ENCODE results near the gene SYTL3. TPM values are rescaled to one million over a fixed set of nuclear protein-coding genes. Genes with fewer than 3 reads are reported as not detected.

Gene SYTL3
- total and polyA plus RNA-seq, 2 donors (not counting 1 experiment from before 2014, with no cell fraction given): 1.1 to 5.4 TPM

- Mint-ChIP-seq H3K9me3 (ENCODE audit: insufficient read depth) (no peaks in the 10 kb centered on the region), H3K4me3 (peak overlapping the region; percentile 73), H3K27ac (peak overlapping the region; percentile 79), H3K4me1 (peaks cover 93% of the 10 kb centered on the region), H3K27me3 (no peaks in the 10 kb centered on the region)
- Histone ChIP-seq H3K4me3 (ENCODE audit: control extremely low read depth in 1 of 5, extremely low read depth in 1 of 5, insufficient read depth in 1 of 5, low read depth in 2 of 5, low read length in 4 of 5) (peak overlapping the region; percentile 21 to 63 (median 40)), H3K27me3 (replicated peaks in 1 of 4; ENCODE audit: control extremely low read depth in 1 of 4, control insufficient read depth in 3 of 4, insufficient read depth in 4 of 4, low read length in 3 of 4) (no peaks in the 10 kb centered on the region), H3K9me3 (ENCODE audit: control extremely low read depth in 1 of 3, control insufficient read depth in 2 of 3, insufficient read depth in 1 of 3, low read length in 2 of 3) (no peaks in the 10 kb centered on the region), H2AFZ (ENCODE audit: insufficient read depth, low read depth, low read length, poor library complexity, severe bottlenecking) (no peak overlapping the region), H4K20me1 (ENCODE audit: control insufficient read depth, insufficient read depth, low read length, poor library complexity, severe bottlenecking) (peaks cover 56% of the 10 kb centered on the region), H3K9ac (ENCODE audit: low read length) (peak overlapping the region; percentile 62), H3K4me2 (replicated peaks; ENCODE audit: low read depth, low read length, poor library complexity, severe bottlenecking) (peak overlapping the region; percentile 77), H3K27ac (ENCODE audit: low read length in 2 of 2) (peak overlapping the region; percentile 80 to 88), H3K36me3 (replicated peaks in 1 of 2; ENCODE audit: control extremely low read depth in 1 of 2, control insufficient read depth in 1 of 2, extremely low read depth in 1 of 2, insufficient read depth in 2 of 2, low read length in 1 of 2) (peaks cover 4 to 34% of the 10 kb centered on the region in 2 experiments), H3K4me1 (ENCODE audit: control insufficient read depth in 2 of 2, insufficient read depth in 2 of 2, low read length in 2 of 2) (peaks cover 95% of the 10 kb centered on the region in 2 donors), H3K79me2 (ENCODE audit: control insufficient read depth, insufficient read depth, low read length) (peaks cover 96% of the 10 kb centered on the region)
- CTCF ChIA-PET: interaction anchor here (0.7 to 1.4 kb wide), 9 partner anchors 10 to 331 kb away, joined by 3 to 5 read pairs (median 4); no protein-coding TSS in a partner anchor
- no peak for ATAC-seq (ENCODE audit: low read depth)
- no peak for DNase-seq
- TF ChIP-seq EZH2 (IDR thresholded peaks at IDR 0.05; ENCODE audit: borderline replicate concordance, insufficient read depth, low read depth, low read length, poor library complexity, severe bottlenecking) (no peak), CTCF (IDR thresholded peaks at IDR 0.05) (no peak)
- intact Hi-C loops (cut with micrococcal nuclease): loop anchor here (10.0 kb wide), 1 partner anchor 301 kb away; no protein-coding TSS in a partner anchor
- POLR2A ChIA-PET: interaction anchor here (0.6 to 1.4 kb wide), 5 partner anchors 8 to 135 kb away, joined by 3 to 9 read pairs (median 3); no protein-coding TSS in a partner anchor
These were observed 154.4 kb downstream of the SYTL3 start for GRCh38 chr6:158804207-158804606.

- peak overlapping the region; percentile 85 for H3K4me3 Mint-ChIP-seq
- H3K27me3 ChIP-seq (replicated peaks in 1 of 4; ENCODE audit: control extremely low read depth in 1 of 4, control insufficient read depth in 3 of 4, insufficient read depth in 4 of 4, low read length in 3 of 4): no peaks in the 10 kb centered on the region
- peak overlapping the region; percentile 41 to 96 for H3K27ac ChIP-seq (ENCODE audit: low read length in 2 of 2)
- ATAC-seq (ENCODE audit: low read depth) (no peak), DNase-seq (no peak)
- H3K9me3 ChIP-seq (ENCODE audit: control extremely low read depth in 1 of 3, control insufficient read depth in 2 of 3, insufficient read depth in 1 of 3, low read length in 2 of 3): no peaks in the 10 kb centered on the region
- no peaks in the 10 kb centered on the region for H3K27me3 Mint-ChIP-seq
- peaks cover 95% of the 10 kb centered on the region in 2 donors for H3K4me1 ChIP-seq (ENCODE audit: control insufficient read depth in 2 of 2, insufficient read depth in 2 of 2, low read length in 2 of 2)
- 92% methylated on average over 2 of the region's 5 CpGs for WGBS (ENCODE audit: insufficient coverage)
- H3K9me3 Mint-ChIP-seq (ENCODE audit: insufficient read depth): no peaks in the 10 kb centered on the region
- peak overlapping the region; percentile 48 for H3K27ac Mint-ChIP-seq
- H3K4me1 Mint-ChIP-seq: peaks cover 94% of the 10 kb centered on the region
- no peak overlapping the region for H2AFZ ChIP-seq (ENCODE audit: insufficient read depth, low read depth, low read length, poor library complexity, severe bottlenecking)
- TF ChIP-seq CTCF (IDR thresholded peaks at IDR 0.05): no peak
- TF ChIP-seq EZH2 (IDR thresholded peaks at IDR 0.05; ENCODE audit: borderline replicate concordance, insufficient read depth, low read depth, low read length, poor library complexity, severe bottlenecking): no peak
- intact Hi-C loops (cut with micrococcal nuclease): loop anchor here (5.0 to 10.0 kb wide), 3 partner anchors 34 to 299 kb away; no protein-coding TSS in a partner anchor
- no peak overlapping the region for H3K9ac ChIP-seq (ENCODE audit: low read length)
- ChIA-PET POLR2A (interaction anchor here (0.7 to 1.4 kb wide), 3 partner anchors 9 to 179 kb away, joined by 3 to 15 read pairs (median 13); no protein-coding TSS in a partner anchor), CTCF (interaction anchor here (0.6 to 1.1 kb wide), 5 partner anchors 12 to 155 kb away, joined by 3 to 5 read pairs (median 3); no protein-coding TSS in a partner anchor)
- H3K79me2 ChIP-seq (ENCODE audit: control insufficient read depth, insufficient read depth, low read length): peaks cover 96% of the 10 kb centered on the region
- peaks cover 42% of the 10 kb centered on the region for H4K20me1 ChIP-seq (ENCODE audit: control insufficient read depth, insufficient read depth, low read length, poor library complexity, severe bottlenecking)
- peak overlapping the region in 1 of 5 experiments; percentile 17 for H3K4me3 ChIP-seq (ENCODE audit: control extremely low read depth in 1 of 5, extremely low read depth in 1 of 5, insufficient read depth in 1 of 5, low read depth in 2 of 5, low read length in 4 of 5)
- peaks cover 3 to 48% of the 10 kb centered on the region in 2 experiments for H3K36me3 ChIP-seq (replicated peaks in 1 of 2; ENCODE audit: control extremely low read depth in 1 of 2, control insufficient read depth in 1 of 2, extremely low read depth in 1 of 2, insufficient read depth in 2 of 2, low read length in 1 of 2)
- peak overlapping the region; percentile 40 for H3K4me2 ChIP-seq (replicated peaks; ENCODE audit: low read depth, low read length, poor library complexity, severe bottlenecking)
These were observed 156.0 kb downstream of the SYTL3 start for GRCh38 chr6:158805698-158806377.

All from B cell (primary cell).